ENCODE measurements around the gene SLC22A15. TPM values are rescaled to one million over a fixed set of nuclear protein-coding genes. Genes with fewer than 3 reads are reported as not detected.
"Not testable (repeated sequence)": the region's sequence is repeated elsewhere in the genome, so short reads cannot be mapped to it uniquely, and the experiment has no call there.

Gene SLC22A15
- total and polyA plus RNA-seq, 8 donors, result 1.5 to 4.9 (median 3.3) TPM

- Histone ChIP-seq H3K36me3 (peaks cover 0 to 7% (median 0%) of the 10 kb centered on the region in 3 donors), H3K9me3 (no peaks in the 10 kb centered on the region), H3K27ac (no peak overlapping the region), H3K4me3 (no peak overlapping the region), H3K4me1 (peaks cover 0 to 5% (median 0%) of the 10 kb centered on the region in 3 donors), H3K27me3 (no peaks in the 10 kb centered on the region)
- FAIRE-seq, result no peak
- no peak for ATAC-seq
- TF ChIP-seq CTCF (IDR thresholded peaks at IDR 0.05), result no peak
- 82 to 83% methylated on average over 4 of the region's 4 CpGs for WGBS, 2 donors
- DNase-seq, result no peak
- intact Hi-C loops (cut with DNase I), result no loop called here
Measured at GRCh38 chr1:116036255-116036654, 59.9 kb downstream of the SLC22A15 start.

GRCh38 chr1:116038679-116039078, 62.4 kb downstream of the SLC22A15 start:
- FAIRE-seq (no peak), ATAC-seq (peak in 2 of 4 donors; percentile 58 to 69), DNase-seq (no peak)
- 15 to 16% methylated on average over 2 of the region's 2 CpGs for WGBS, 2 donors
- intact Hi-C loops (cut with DNase I), result no loop called here
- no peaks in the 10 kb centered on the region for H3K36me3 ChIP-seq
- no peak overlapping the region for H3K4me3 ChIP-seq
- no peaks in the 10 kb centered on the region for H3K27me3 ChIP-seq
- peaks cover 0 to 5% (median 0%) of the 10 kb centered on the region in 3 donors for H3K4me1 ChIP-seq
- no peaks in the 10 kb centered on the region for H3K9me3 ChIP-seq
- H3K27ac ChIP-seq, result no peak overlapping the region
- no peak for TF ChIP-seq CTCF (IDR thresholded peaks at IDR 0.05)

GRCh38 chr1:116044071-116044470, 67.8 kb downstream of the SLC22A15 start:
- Histone ChIP-seq H3K27me3 (no peaks in the 10 kb centered on the region), H3K36me3 (no peaks in the 10 kb centered on the region), H3K4me3 (no peak overlapping the region), H3K27ac (no peak overlapping the region), H3K9me3 (no peaks in the 10 kb centered on the region), H3K4me1 (peaks cover 0 to 5% (median 0%) of the 10 kb centered on the region in 3 donors)
- intact Hi-C loops (cut with DNase I), result no loop called here
- ATAC-seq, result no peak
- no peak for FAIRE-seq
- DNase-seq, result no peak
- TF ChIP-seq CTCF (IDR thresholded peaks at IDR 0.05), result no peak
- 98 to 99% methylated on average over 4 of the region's 4 CpGs for WGBS, 2 donors

- H3K27me3 ChIP-seq; ATAC-seq; H3K4me1 ChIP-seq; H3K36me3 ChIP-seq; H3K27ac ChIP-seq; intact Hi-C loops (cut with DNase I); DNase-seq; H3K4me3 ChIP-seq; FAIRE-seq; H3K9me3 ChIP-seq: not testable (repeated sequence)
- WGBS, 2 donors, result 95 to 97% methylated on average over 8 of the region's 8 CpGs
Measured at GRCh38 chr1:116046933-116047332, 70.6 kb downstream of the SLC22A15 start.

GRCh38 chr1:116051896-116052295, 75.6 kb downstream of the SLC22A15 start:
- H3K27ac ChIP-seq; H3K27me3 ChIP-seq; FAIRE-seq; ATAC-seq; DNase-seq; H3K9me3 ChIP-seq; H3K4me1 ChIP-seq; intact Hi-C loops (cut with DNase I); H3K4me3 ChIP-seq; H3K36me3 ChIP-seq: not testable (repeated sequence)
- WGBS, 2 donors, result 96% methylated on average over 16 of the region's 16 CpGs

- no peak overlapping the region for H3K27ac ChIP-seq
- no peak for TF ChIP-seq CTCF (IDR thresholded peaks at IDR 0.05)
- ATAC-seq, result no peak
Measured at GRCh38 chr1:116062201-116062600, 85.9 kb downstream of the SLC22A15 start.

More at GRCh38 chr1:116062201-116062600, 85.9 kb downstream of the SLC22A15 start:
- Histone ChIP-seq H3K4me3 (no peak overlapping the region), H3K4me1 (no peaks in the 10 kb centered on the region), H3K36me3 (peaks cover 0 to 10% (median 0%) of the 10 kb centered on the region in 3 donors), H3K9me3 (no peaks in the 10 kb centered on the region), H3K27me3 (no peaks in the 10 kb centered on the region)
- FAIRE-seq (no peak), DNase-seq (no peak)
- WGBS, 2 donors, result 85 to 95% methylated on average over 1 of the region's 1 CpG
- intact Hi-C loops (cut with DNase I), result no loop called here
